GM12801 (cell line): ENCODE measurements around the gene MINK1.

Experiments used
- TF ChIP-seq, protein P1 (sequence below): IDR thresholded peaks from one replicate; pipeline ENCODE4 v1.5.1; 2011; ENCODE audit warnings: control low read depth; ENCODE audit not compliant: insufficient read length; ENCODE audit errors: extremely low read depth

The MINK1 gene

DNA sequence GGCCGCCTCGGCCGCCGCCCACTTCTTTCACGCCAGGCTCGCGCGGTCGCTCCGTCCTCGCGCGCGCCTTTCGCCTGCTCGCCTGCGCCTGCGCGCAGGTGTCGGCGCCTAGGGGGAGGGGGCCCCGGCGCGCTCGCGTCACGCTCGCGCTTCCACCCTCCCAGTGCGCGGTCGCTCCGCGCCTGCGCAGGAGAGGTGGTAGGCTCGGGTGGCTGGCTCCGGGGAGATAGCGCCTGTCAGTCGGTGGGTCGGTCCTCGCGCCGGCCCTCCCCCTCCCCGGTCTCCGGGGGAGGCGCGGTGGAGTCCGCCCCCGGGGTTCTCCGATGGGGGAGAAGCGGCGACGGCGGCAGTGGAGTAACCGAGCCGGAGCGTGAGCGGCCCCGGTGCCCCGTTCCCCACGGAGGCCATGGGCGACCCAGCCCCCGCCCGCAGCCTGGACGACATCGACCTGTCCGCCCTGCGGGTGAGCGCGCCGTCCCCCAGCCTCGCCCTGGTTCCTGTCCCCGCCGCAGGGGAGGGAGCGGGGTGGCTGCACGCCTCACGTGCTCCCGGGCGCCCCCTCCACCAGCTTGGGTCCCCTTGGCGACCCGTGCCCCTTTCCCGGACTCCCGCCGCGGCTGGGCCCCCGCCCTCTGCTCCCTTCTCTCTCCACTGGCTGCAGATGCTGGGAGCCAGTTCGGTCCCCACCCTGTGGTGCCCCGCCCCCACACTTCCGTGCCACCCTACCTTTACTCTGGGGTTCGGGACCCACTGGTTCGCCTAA is at the start of gene MINK1:
MINK1 (plus strand) TSS at position 163 of the 763 bp plus-strand sequence; CDS start at position 407, 244 bp downstream.
- TF ChIP-seq, protein P1, sequence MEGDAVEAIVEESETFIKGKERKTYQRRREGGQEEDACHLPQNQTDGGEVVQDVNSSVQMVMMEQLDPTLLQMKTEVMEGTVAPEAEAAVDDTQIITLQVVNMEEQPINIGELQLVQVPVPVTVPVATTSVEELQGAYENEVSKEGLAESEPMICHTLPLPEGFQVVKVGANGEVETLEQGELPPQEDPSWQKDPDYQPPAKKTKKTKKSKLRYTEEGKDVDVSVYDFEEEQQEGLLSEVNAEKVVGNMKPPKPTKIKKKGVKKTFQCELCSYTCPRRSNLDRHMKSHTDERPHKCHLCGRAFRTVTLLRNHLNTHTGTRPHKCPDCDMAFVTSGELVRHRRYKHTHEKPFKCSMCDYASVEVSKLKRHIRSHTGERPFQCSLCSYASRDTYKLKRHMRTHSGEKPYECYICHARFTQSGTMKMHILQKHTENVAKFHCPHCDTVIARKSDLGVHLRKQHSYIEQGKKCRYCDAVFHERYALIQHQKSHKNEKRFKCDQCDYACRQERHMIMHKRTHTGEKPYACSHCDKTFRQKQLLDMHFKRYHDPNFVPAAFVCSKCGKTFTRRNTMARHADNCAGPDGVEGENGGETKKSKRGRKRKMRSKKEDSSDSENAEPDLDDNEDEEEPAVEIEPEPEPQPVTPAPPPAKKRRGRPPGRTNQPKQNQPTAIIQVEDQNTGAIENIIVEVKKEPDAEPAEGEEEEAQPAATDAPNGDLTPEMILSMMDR, result no peak

DNA sequence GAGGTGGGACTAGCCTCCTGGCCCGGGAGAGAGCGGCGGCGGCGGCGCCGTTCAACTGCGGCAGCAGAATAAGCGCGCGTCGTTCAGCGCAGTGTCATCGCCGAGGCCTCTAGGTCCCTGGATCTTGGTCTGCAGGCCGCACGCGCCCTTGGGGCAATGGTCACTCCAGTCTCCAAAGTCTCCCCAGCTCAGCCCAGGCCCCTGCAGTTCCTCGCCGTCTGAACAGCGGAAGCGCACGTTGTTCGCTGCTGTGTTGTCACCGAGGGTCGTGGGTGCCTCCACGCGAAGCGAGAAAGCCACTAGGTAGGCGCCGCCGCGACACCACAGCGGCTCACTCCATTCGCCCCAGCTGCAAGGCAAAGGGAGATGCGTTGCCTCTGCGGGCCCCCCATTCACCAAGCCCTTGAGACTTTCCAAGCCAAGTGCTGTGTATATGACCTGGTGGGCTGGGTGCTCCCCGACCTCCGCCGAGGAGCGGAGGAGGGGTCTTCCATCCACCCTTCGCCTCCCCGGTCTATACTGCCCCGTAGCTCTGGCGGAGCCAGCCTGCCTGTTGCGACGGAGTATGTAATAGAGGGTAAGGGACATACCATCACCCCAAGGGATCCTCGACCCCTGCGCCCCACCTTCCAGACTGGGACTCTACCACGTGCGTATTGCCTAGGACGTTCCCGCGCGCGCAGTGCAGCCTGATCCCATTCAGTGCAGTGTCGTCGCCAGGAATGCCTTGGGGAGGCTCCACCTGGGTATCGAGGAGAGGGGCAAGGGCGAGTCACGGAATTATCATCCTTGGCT is 47.6 kb upstream of the MINK1 start:
- TF ChIP-seq, protein P1, result no peak

DNA sequence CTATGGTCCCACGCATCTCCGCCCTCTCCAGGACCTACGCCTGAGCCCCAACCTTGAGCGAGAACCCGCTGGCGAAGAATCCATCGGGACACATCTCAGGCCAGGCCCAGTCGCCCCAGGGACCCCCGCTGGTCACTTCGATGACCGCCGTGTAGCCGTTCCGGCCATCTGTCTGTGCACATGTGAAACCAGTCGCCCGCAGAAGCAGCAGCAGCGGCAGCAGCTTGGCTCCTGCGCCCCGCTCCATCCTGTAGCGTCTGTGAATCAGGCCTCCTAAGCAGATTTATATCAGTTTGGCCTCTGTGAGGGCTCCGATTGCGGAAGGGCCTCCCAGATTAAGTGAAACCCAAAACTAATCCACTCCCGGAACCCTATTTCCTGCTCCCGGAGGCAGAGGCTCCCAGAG is 47.0 kb upstream of the MINK1 start, which contains the start of gene VMO1:
VMO1 (minus strand) TSS at position 259 of the 406 bp plus-strand sequence; CDS start at position 247, 12 bp downstream.
- TF ChIP-seq, protein P1, result no peak

DNA sequence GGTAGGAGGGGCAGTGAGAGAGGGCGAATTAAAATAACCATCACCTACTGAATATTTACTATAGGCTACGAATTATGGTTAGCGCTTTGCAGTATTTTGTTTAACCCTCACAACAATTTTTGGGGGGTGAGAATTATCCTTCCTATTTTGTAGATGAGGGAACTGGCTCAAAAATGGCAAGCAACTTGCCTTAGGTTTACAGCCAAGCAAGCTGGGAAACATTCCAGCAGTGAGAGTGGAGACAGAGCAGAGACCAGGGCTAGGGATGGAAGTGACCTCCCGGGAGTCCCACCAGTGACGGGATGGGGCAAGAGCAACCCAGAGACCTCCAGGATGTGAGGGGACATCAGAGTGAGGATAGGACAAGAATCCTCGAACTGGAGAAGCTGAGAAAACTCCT is 46.6 kb upstream of the MINK1 start:
- TF ChIP-seq, protein P1, result no peak

DNA sequence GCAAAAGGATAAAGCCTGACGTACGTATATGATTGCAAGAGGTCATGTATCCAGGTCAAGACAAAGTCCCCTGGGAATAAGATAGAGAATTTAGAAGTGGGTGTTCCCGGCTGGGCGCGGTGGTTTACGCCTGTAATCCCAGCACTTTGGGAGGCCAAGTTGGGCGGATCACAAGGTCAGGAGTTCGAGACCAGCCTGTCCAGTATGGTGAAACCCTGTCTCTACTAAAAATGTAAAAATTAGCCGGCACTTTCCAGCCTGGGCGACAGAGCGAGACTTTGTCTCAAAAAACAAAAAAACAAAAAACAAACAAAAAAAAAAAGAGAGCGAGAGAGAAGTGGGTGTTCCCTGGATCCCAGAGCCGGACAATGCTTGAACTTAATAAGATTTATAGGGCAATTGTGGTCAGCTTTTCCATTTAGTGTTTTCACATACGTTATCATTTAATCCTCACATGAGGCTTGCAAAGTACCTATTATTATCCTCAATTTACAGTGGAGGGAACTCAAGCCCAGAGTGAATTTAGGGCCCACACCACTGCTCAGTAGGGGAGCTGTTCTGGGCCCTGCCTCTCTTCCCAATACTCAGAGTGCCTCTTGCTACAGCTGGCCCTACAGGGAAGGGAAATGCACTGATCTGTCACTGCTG is 44.9 kb upstream of the MINK1 start:
- TF ChIP-seq, protein P1, result no peak

DNA sequence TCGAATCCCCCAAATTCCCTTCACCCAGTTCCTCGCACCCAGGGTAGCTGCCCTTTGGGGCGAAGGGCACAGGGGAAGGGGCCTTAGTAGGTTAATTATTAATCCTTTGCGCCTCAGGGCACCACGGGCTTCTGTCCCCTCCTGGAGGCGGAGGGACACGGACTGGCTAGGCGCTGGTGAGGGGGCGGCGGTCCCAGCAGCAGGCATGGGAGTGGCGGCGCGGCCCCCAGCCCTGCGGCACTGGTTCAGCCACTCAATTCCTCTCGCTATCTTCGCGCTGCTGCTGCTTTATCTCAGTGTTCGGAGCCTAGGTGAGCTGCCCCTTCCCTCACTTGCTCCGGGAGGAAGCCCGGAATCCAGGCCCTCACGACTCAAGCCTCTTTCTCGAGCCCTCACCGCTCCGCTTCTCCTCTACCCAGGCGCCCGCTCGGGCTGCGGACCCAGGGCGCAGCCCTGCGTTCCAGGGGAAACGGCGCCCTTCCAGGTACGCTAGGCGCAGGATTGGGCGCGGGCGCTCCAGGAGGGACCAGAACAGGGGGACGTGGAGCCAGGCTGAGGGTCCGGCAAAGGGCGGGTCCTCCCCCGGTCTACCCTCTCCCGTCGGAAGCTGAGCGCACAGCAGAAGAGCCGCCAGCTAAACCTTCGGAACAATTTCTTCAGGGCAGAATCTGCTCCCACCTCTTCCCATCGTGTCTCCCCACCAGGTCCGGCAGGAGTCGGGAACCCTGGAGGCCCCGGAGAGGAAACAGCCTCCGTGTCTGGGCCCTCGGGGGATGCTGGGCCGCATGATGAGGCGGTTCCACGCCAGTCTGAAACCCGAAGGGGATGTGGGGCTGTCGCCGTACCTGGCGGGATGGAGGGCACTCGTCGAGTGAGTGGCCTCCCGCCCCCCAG is 44.1 kb upstream of the MINK1 start, which contains the start of gene GLTPD2:
GLTPD2 (plus strand) TSS at position 158 of the 894 bp plus-strand sequence; CDS start at position 206, 48 bp downstream.
- TF ChIP-seq, protein P1, result no peak

DNA sequence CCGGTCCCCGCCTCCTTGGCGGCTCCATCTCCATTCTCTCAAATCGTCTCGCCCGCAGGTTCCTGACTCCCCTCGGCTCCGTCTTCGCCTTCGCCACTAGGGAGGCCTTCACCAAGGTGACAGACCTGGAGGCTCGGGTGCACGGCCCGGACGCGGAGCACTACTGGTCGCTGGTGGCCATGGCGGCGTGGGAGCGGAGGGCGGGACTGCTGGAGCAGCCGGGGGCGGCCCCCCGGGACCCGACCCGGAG is 43.5 kb upstream of the MINK1 start:
- TF ChIP-seq, protein P1, result no peak
